Subcutaneous adipose tissue (tissue), 4 donors: ENCODE results near the gene AKAP6. TPM values are rescaled to one million over a fixed set of nuclear protein-coding genes. Genes with fewer than 3 reads are reported as not detected.

Experiments
- CTCF ChIP-seq: fragments of 450-650 bp; IDR thresholded peaks from one replicate; pipeline ENCODE4 v1.5.1; 2016; ENCODE audit warnings: low read depth, mild to moderate bottlenecking, control low read depth, antibody characterized with exemption, moderate library complexity
- total RNA-seq, 4 donors: library from RNA; depleted of rRNA; stranded (reverse); fragments of >200 nt; gene quantifications; one replicate each; pipeline ENCODE4 v1.1.0, GENCODE V29; 2016

Gene AKAP6
- total RNA-seq, 4 donors from 2014 or later: 0.65 to 6.5 (median 1.2) TPM

GRCh38 chr14:32331206-32331605, 2.1 kb downstream of the AKAP6 start:
- TF ChIP-seq CTCF: no peak

- no peak for TF ChIP-seq CTCF
These were observed 3.6 kb downstream of the AKAP6 start for GRCh38 chr14:32332415-32333316.

- no peak for TF ChIP-seq CTCF
These were observed 7.6 kb downstream of the AKAP6 start for GRCh38 chr14:32336702-32337101.

- TF ChIP-seq CTCF: no peak
These were observed 8.7 kb downstream of the AKAP6 start for GRCh38 chr14:32337759-32338158.

- TF ChIP-seq CTCF: no peak
These were observed 10.1 kb downstream of the AKAP6 start for GRCh38 chr14:32339188-32339587.

- TF ChIP-seq CTCF: no peak
These were observed 13.1 kb downstream of the AKAP6 start for GRCh38 chr14:32341947-32342846.

- no peak for TF ChIP-seq CTCF
These were observed 13.7 kb downstream of the AKAP6 start for GRCh38 chr14:32342847-32343194.
